Measurements from ENCODE around the gene BACH1.
A peak's percentile ranks its signal among the peaks of the same experiment; 100 is the strongest.

The BACH1 gene

GRCh38 chr21:29316029-29316742 is 17.5 kb downstream of the BACH1 start:
- DNase-seq: no peak

- no peak for DNase-seq
Measured at GRCh38 chr21:29316806-29317205, 18.1 kb downstream of the BACH1 start.

- DNase-seq: no peak
Measured at GRCh38 chr21:29318354-29318753, 19.6 kb downstream of the BACH1 start.

- DNase-seq: no peak
Measured at GRCh38 chr21:29320031-29320430, 21.3 kb downstream of the BACH1 start.

GRCh38 chr21:29321217-29321616 is 22.5 kb downstream of the BACH1 start:
- no peak for DNase-seq

GRCh38 chr21:29321932-29322928 is 23.5 kb downstream of the BACH1 start:
- DNase-seq: no peak

GRCh38 chr21:29323189-29323588 is 24.5 kb downstream of the BACH1 start:
- no peak for DNase-seq

- no peak for DNase-seq
Measured at GRCh38 chr21:29326914-29327554, 28.3 kb downstream of the BACH1 start.

- no peak for DNase-seq
Measured at GRCh38 chr21:29329406-29329805, 30.7 kb downstream of the BACH1 start.

GRCh38 chr21:29330797-29331196 is 32.1 kb downstream of the BACH1 start:
- DNase-seq: no peak

GRCh38 chr21:29332461-29333362 is 34.0 kb downstream of the BACH1 start:
- DNase-seq: no peak

- no peak for DNase-seq
Measured at GRCh38 chr21:29333406-29333805, 34.7 kb downstream of the BACH1 start.

- DNase-seq: no peak
Measured at GRCh38 chr21:29334717-29335428, 36.2 kb downstream of the BACH1 start.

GRCh38 chr21:29335720-29336119 is 37.0 kb downstream of the BACH1 start:
- no peak for DNase-seq

GRCh38 chr21:29338256-29338655 is 39.5 kb downstream of the BACH1 start:
- DNase-seq: no peak

- no peak for DNase-seq
Measured at GRCh38 chr21:29340228-29340627, 41.5 kb downstream of the BACH1 start.

GRCh38 chr21:29342363-29342957 is 43.7 kb downstream of the BACH1 start:
- no peak for DNase-seq

GRCh38 chr21:29343519-29343918 is 44.8 kb downstream of the BACH1 start:
- no peak for DNase-seq

GRCh38 chr21:29346281-29346680 is 47.6 kb downstream of the BACH1 start:
- no peak for DNase-seq

GRCh38 chr21:29346771-29347170 is 48.0 kb downstream of the BACH1 start:
- no peak for DNase-seq

GRCh38 chr21:29347274-29347681 is 48.6 kb downstream of the BACH1 start:
- DNase-seq: peak in 1 of 2 donors; percentile 38
